B cell (primary cell): ENCODE measurements around the gene GCC2.

Experiments used
- EZH2 ChIP-seq: IDR thresholded peaks from 2 replicates; pipeline ENCODE4 v1.6.1; 2012; ENCODE audit warnings: borderline replicate concordance, low read depth, mild to moderate bottlenecking, moderate library complexity, low read length; ENCODE audit not compliant: insufficient read depth, poor library complexity, severe bottlenecking
- TF ChIP-seq, protein P1 (sequence below): fragments of 200-600 bp; IDR thresholded peaks from one replicate; pipeline ENCODE4 v1.8.0; 2022; ENCODE audit warnings: antibody characterized with exemption, mild to moderate bottlenecking

DNA sequence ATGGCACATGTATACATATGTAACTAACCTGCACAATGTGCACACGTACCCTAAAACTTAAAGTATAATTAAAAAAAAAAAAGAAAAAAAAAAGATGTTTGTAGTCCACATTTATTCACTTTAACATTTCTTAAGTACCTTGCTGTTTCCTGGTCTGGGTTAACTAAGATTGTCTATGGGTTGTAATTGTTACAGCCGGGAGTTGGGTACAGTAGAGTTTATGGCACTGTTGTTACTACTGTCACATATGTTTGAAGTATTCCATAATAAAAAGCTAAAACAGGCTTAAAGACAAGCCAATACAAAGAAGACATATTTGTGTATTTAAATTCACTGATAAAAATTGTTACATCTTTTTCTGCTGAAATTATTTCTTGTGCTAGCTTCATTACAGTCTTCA is 36.2 kb downstream of the GCC2 start:
- TF ChIP-seq, protein P1, sequence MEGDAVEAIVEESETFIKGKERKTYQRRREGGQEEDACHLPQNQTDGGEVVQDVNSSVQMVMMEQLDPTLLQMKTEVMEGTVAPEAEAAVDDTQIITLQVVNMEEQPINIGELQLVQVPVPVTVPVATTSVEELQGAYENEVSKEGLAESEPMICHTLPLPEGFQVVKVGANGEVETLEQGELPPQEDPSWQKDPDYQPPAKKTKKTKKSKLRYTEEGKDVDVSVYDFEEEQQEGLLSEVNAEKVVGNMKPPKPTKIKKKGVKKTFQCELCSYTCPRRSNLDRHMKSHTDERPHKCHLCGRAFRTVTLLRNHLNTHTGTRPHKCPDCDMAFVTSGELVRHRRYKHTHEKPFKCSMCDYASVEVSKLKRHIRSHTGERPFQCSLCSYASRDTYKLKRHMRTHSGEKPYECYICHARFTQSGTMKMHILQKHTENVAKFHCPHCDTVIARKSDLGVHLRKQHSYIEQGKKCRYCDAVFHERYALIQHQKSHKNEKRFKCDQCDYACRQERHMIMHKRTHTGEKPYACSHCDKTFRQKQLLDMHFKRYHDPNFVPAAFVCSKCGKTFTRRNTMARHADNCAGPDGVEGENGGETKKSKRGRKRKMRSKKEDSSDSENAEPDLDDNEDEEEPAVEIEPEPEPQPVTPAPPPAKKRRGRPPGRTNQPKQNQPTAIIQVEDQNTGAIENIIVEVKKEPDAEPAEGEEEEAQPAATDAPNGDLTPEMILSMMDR, result no peak
- TF ChIP-seq EZH2, result no peak
